A549 (cell line): Measurements from ENCODE around the gene ATP11A. TPM values are rescaled to one million over a fixed set of nuclear protein-coding genes. Genes with fewer than 3 reads are reported as not detected.

Experiments used
- ATAC-seq, 2 experiments: fragments of 200-7000 bp in 1 of 2; fragments of >200 bp in 1 of 2; cut with Nextera tagmentation in 1 of 2; cut with Tn5 transposase in 1 of 2; 3 replicates each; pipeline versions ENCODE4 v1.8.0 to v1.9.1; 2018 to 2020; ENCODE audit warnings: mild to moderate bottlenecking in 1 of 2, moderate library complexity in 1 of 2
- CTCF ChIA-PET: fragments of 300-600 bp; sonication (Branson Sonifier 250); formaldehyde crosslinking; extraction: SDS; loops from one replicate; lab custom pipeline; 2021; ENCODE audit warnings: antibody characterized with exemption, inconsistent platforms; lab: Yijun Ruan, JAX
- POLR2A ChIA-PET: fragments of 350-600 bp; formaldehyde crosslinking; extraction: SDS; loops from one replicate; lab custom pipeline; 2021; ENCODE audit warnings: antibody characterized with exemption, inconsistent platforms; lab: Yijun Ruan, JAX
- DNase-seq, 2 experiments: peaks; one replicate each; pipeline versions ENCODE4 v3.0.0 to v3.0.0-alpha.2; 2011 to 2016; ENCODE audit warnings: low read depth in 1 of 2, low spot score in 1 of 2
- FAIRE-seq: peaks from 2 replicates; lab custom pipeline; 2011; peaks lifted over from hg19 to GRCh38; lab: Jason Lieb, UNC
- H3K27ac ChIP-seq, 2 experiments: fragments of >200 bp; sonication (Bioruptor Twin); formaldehyde crosslinking; 3 replicates each; pipeline ENCODE4 v1.5.1; 2016 to 2017
- H3K4me1 ChIP-seq: fragments of >200 bp; sonication (Bioruptor Twin); formaldehyde crosslinking; 3 replicates; pipeline ENCODE4 v1.6.1; 2016
- H3K4me2 ChIP-seq: fragments of >200 bp; sonication (Bioruptor Twin); formaldehyde crosslinking; 3 replicates; pipeline ENCODE4 v1.6.1; 2016
- H3K4me3 ChIP-seq: fragments of >200 bp; sonication (Bioruptor Twin); formaldehyde crosslinking; 3 replicates; pipeline ENCODE4 v1.5.1; 2016
- H3K9me3 ChIP-seq: fragments of >200 bp; sonication (Bioruptor Twin); formaldehyde crosslinking; 3 replicates; pipeline ENCODE4 v1.6.1; 2016
- ATOH8 ChIP-seq: fragments of 250-450 bp; sonication (Bioruptor Pico); IDR thresholded peaks from 2 replicates; pipeline ENCODE4 v1.5.0; 2020; ENCODE audit warnings: low read depth, mild to moderate bottlenecking, moderate library complexity
- BCL3 ChIP-seq: fragments of >200 bp; sonication (Bioruptor Twin); formaldehyde crosslinking; IDR thresholded peaks from 3 replicates; pipeline ENCODE4 v1.6.1; 2016
- CTCF ChIP-seq: fragments of >200 bp; sonication (Bioruptor Twin); formaldehyde crosslinking; IDR thresholded peaks from 3 replicates; pipeline ENCODE4 v1.5.1; 2016
- E2F6 ChIP-seq: IDR thresholded peaks from 2 replicates; pipeline ENCODE4 v1.6.1; 2012; ENCODE audit warnings: low read depth, borderline replicate concordance
- EHF ChIP-seq: fragments of 250-450 bp; sonication (Bioruptor Pico); IDR thresholded peaks from 2 replicates; pipeline ENCODE4 v1.5.0; 2020; ENCODE audit warnings: mild to moderate bottlenecking
- ELK1 ChIP-seq: fragments of 150-350 bp; IDR thresholded peaks from 2 replicates; pipeline ENCODE4 v1.6.1; 2014; ENCODE audit warnings: low read depth, mild to moderate bottlenecking, low read length
- EP300 ChIP-seq, 2 experiments: fragments of >200 bp; sonication (Bioruptor Twin); formaldehyde crosslinking; IDR thresholded peaks; 2 replicates in 1 of 2; 3 replicates in 1 of 2; pipeline ENCODE4 v1.6.1; 2016 to 2017
- GATA3 ChIP-seq: IDR thresholded peaks from 2 replicates; pipeline ENCODE4 v1.6.1; 2012; ENCODE audit warnings: borderline replicate concordance
- HEYL ChIP-seq: fragments of 250-450 bp; sonication (Bioruptor Pico); IDR thresholded peaks from 2 replicates; pipeline ENCODE4 v1.8.0; 2021; ENCODE audit warnings: mild to moderate bottlenecking, moderate library complexity
- HMGXB4 ChIP-seq: fragments of 250-450 bp; sonication (Bioruptor Pico); IDR thresholded peaks from 2 replicates; pipeline ENCODE4 v1.5.0; 2021; ENCODE audit warnings: mild to moderate bottlenecking, moderate library complexity, borderline replicate concordance
- HOXB13 ChIP-seq: fragments of 250-450 bp; sonication (Bioruptor Pico); IDR thresholded peaks from 2 replicates; pipeline ENCODE4 v1.5.0; 2020; ENCODE audit warnings: low read depth, mild to moderate bottlenecking, moderate library complexity
- KDM1A ChIP-seq: fragments of 200-600 bp; sonication (generic); IDR thresholded peaks from 2 replicates; pipeline ENCODE4 v1.6.1; 2016; ENCODE audit warnings: low read depth, mild to moderate bottlenecking
- KDM5A ChIP-seq: fragments of 200-600 bp; sonication (generic); IDR thresholded peaks from 2 replicates; pipeline ENCODE4 v1.6.1; 2016; ENCODE audit warnings: antibody characterized with exemption, mild to moderate bottlenecking
- MAFK ChIP-seq: fragments of 450-650 bp; IDR thresholded peaks from 2 replicates; pipeline ENCODE4 v1.6.1; 2014; ENCODE audit not compliant: partially characterized antibody
- NFE2L2 ChIP-seq: fragments of 150-350 bp; conservative IDR thresholded peaks from 2 replicates; pipeline ENCODE4 v1.6.1; 2014; ENCODE audit warnings: low read length
- PHF8 ChIP-seq: fragments of 200-600 bp; sonication (generic); IDR thresholded peaks from 2 replicates; pipeline ENCODE4 v1.6.1; 2016; ENCODE audit warnings: low read depth, mild to moderate bottlenecking, antibody characterized with exemption, moderate library complexity, borderline replicate concordance
- RAD21 ChIP-seq, 2 experiments: fragments of >200 bp in 1 of 2; sonication (Bioruptor Twin) in 1 of 2; formaldehyde crosslinking in 1 of 2; IDR thresholded peaks in 1 of 2; conservative IDR thresholded peaks in 1 of 2; 2 replicates in 1 of 2; 3 replicates in 1 of 2; pipeline ENCODE4 v1.6.1; 2012 to 2018; ENCODE audit warnings: inconsistent platforms in 1 of 2
- RCOR1 ChIP-seq: fragments of 150-350 bp; IDR thresholded peaks from 2 replicates; pipeline ENCODE4 v1.6.1; 2014; ENCODE audit warnings: antibody characterized with exemption, low read length, low read depth
- RNF2 ChIP-seq: fragments of 200-600 bp; sonication (generic); IDR thresholded peaks from 2 replicates; pipeline ENCODE4 v1.6.1; 2016; ENCODE audit warnings: low read depth, mild to moderate bottlenecking, antibody characterized with exemption, moderate library complexity, borderline replicate concordance
- ZC3H11A ChIP-seq: fragments of 450-650 bp; IDR thresholded peaks from 2 replicates; pipeline ENCODE4 v1.6.1; 2014; ENCODE audit warnings: antibody characterized with exemption, mild to moderate bottlenecking
- WGBS: methylation state at CpG from one replicate; pipeline ENCODE4 v1.1.6; 2017; ENCODE audit errors: missing lambda C conversion rate; 5-methylcytosine and 5-hydroxymethylcytosine counted together
- polyA plus RNA-seq, 4 experiments: library from polyadenylated mRNA; depleted of rRNA in 3 of 4; stranded (reverse); fragments of >200 nt; fragmentation: RNase III in 1 of 4; extraction: RNeasy Plus Mini Kit Qiagen cat#74134 plus additional on column Dnase treatment in 1 of 4; gene quantifications; 2 replicates in 3 of 4; 3 replicates in 1 of 4; pipeline ENCODE4 v1.2.3, GENCODE V29; 2011 to 2017

The ATP11A gene
- polyA plus RNA-seq, 2 of the 4 experiments (the other 2 are of a cell fraction) = 4.1 to 8.0 TPM

- no peak overlapping the region for H3K4me2 ChIP-seq
These were observed 75.2 kb downstream of the ATP11A start for GRCh38 chr13:112764864-112765561.

GRCh38 chr13:112765731-112766130 lies 75.9 kb downstream of the ATP11A start:
- no peak overlapping the region for H3K4me3 ChIP-seq
- FAIRE-seq (no peak), ATAC-seq (no peak), DNase-seq (no peak)
- ChIA-PET POLR2A (no interaction called here), CTCF (no interaction called here)
- H3K4me1 ChIP-seq = no peaks in the 10 kb centered on the region
- no peak overlapping the region for H3K4me2 ChIP-seq
- no peak overlapping the region for H3K27ac ChIP-seq
- TF ChIP-seq ELK1 (no peak), GATA3 (no peak), ATOH8 (CRISPR knock-in tag) (no peak), RAD21 (conservative IDR thresholded peaks at IDR 0.05 in 1 of 2, IDR thresholded peaks at IDR 0.05 in 1 of 2) (no peak), EP300 (IDR thresholded peaks at IDR 0.05) (no peak), PHF8 (no peak), NFE2L2 (no peak), RNF2 (no peak), MAFK (no peak), E2F6 (no peak), EHF (no peak), ZC3H11A (no peak), KDM1A (no peak)
- 94% methylated on average over 24 of the region's 24 CpGs for WGBS
- no peaks in the 10 kb centered on the region for H3K9me3 ChIP-seq

More at GRCh38 chr13:112764864-112765561, 75.2 kb downstream of the ATP11A start:
- DNase-seq (no peak), FAIRE-seq (no peak), ATAC-seq (no peak)
- Histone ChIP-seq H3K4me1 (no peaks in the 10 kb centered on the region), H3K27ac (no peak overlapping the region), H3K4me3 (no peak overlapping the region), H3K9me3 (no peaks in the 10 kb centered on the region)
- POLR2A ChIA-PET = no interaction called here
- CTCF ChIA-PET = interaction anchor here (1.0 kb wide), 1 partner anchor 14 kb away, joined by 3 read pairs; no protein-coding TSS in a partner anchor
- WGBS = 90% methylated on average over 14 of the region's 23 CpGs
- TF ChIP-seq RCOR1 = no peak
- no peak for TF ChIP-seq KDM5A
- no peak for TF ChIP-seq BCL3
- TF ChIP-seq CTCF = no peak
- TF ChIP-seq HOXB13 (CRISPR knock-in tag) = no peak
- TF ChIP-seq HMGXB4 (CRISPR knock-in tag) = no peak
- TF ChIP-seq HEYL (CRISPR knock-in tag) = no peak
